Measurements from ENCODE around the gene DBR1.

Gene DBR1

GRCh38 chr3:138220242-138220641 is 45.5 kb upstream of the DBR1 start:
- TF ChIP-seq TAF1 (IDR thresholded peaks at IDR 0.05; ENCODE audit: borderline replicate concordance, insufficient read depth, low read length), result no peak
- TF ChIP-seq REST (IDR thresholded peaks at IDR 0.05; ENCODE audit: insufficient read depth in 1 of 2, low read depth in 2 of 2, low read length in 2 of 2), result no peak
- no peak for TF ChIP-seq SIN3A (IDR thresholded peaks at IDR 0.05; ENCODE audit: borderline replicate concordance, insufficient read depth, low read length)
- TF ChIP-seq POLR2AphosphoS5 (IDR thresholded peaks at IDR 0.05; ENCODE audit: low read depth, low read length), result no peak
- no peak for TF ChIP-seq FOXP2 (optimal IDR thresholded peaks at IDR 0.05; ENCODE audit: borderline replicate concordance, extremely low read depth, extremely low read length, insufficient read depth)

- TF ChIP-seq TAF1 (IDR thresholded peaks at IDR 0.05; ENCODE audit: borderline replicate concordance, insufficient read depth, low read length), result no peak
- no peak for TF ChIP-seq POLR2AphosphoS5 (IDR thresholded peaks at IDR 0.05; ENCODE audit: low read depth, low read length)
- no peak for TF ChIP-seq FOXP2 (optimal IDR thresholded peaks at IDR 0.05; ENCODE audit: borderline replicate concordance, extremely low read depth, extremely low read length, insufficient read depth)
- no peak for TF ChIP-seq REST (IDR thresholded peaks at IDR 0.05; ENCODE audit: insufficient read depth in 1 of 2, low read depth in 2 of 2, low read length in 2 of 2)
- TF ChIP-seq SIN3A (IDR thresholded peaks at IDR 0.05; ENCODE audit: borderline replicate concordance, insufficient read depth, low read length), result no peak
These were observed 44.5 kb upstream of the DBR1 start for GRCh38 chr3:138219255-138219654.

DNA sequence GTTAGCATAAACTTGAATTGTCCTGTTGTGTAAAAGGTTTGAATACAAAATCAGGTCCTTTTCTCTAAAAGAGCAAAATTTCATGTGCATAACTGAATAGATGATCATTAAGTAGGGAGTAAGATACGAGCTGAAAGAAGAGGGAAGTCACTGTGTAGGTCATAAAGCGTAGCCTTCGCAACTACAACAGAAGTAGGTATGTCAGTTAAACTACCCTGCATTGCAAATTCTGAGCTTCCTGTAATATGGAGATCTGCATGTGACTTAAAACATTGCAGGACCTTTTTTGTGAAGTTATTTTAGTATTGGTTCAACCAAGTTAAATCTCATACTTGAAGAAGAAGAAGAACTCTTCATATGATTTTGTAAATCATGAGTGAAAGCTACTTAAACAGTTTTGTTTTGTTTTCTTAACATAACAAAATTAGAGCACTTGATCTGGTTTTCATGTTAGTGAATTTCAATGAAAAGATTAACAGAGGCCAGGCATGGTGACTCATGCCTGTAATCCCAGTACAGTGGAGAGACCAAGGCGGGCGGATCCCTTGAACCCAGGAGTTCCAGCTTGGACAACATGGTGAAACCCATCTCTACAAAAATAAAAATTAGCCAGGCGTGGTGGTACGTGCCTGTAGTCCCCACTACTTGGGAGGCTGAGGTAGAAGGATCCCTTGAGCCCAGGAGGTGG is 38.8 kb upstream of the DBR1 start:
- no peak for TF ChIP-seq REST (IDR thresholded peaks at IDR 0.05; ENCODE audit: insufficient read depth in 1 of 2, low read depth in 2 of 2, low read length in 2 of 2)
- no peak for TF ChIP-seq POLR2AphosphoS5 (IDR thresholded peaks at IDR 0.05; ENCODE audit: low read depth, low read length)
- no peak for TF ChIP-seq FOXP2 (optimal IDR thresholded peaks at IDR 0.05; ENCODE audit: borderline replicate concordance, extremely low read depth, extremely low read length, insufficient read depth)
- TF ChIP-seq SIN3A (IDR thresholded peaks at IDR 0.05; ENCODE audit: borderline replicate concordance, insufficient read depth, low read length), result no peak
- no peak for TF ChIP-seq TAF1 (IDR thresholded peaks at IDR 0.05; ENCODE audit: borderline replicate concordance, insufficient read depth, low read length)

- no peak for TF ChIP-seq SIN3A (IDR thresholded peaks at IDR 0.05; ENCODE audit: borderline replicate concordance, insufficient read depth, low read length)
- TF ChIP-seq REST (IDR thresholded peaks at IDR 0.05; ENCODE audit: insufficient read depth in 1 of 2, low read depth in 2 of 2, low read length in 2 of 2), result no peak
- no peak for TF ChIP-seq TAF1 (IDR thresholded peaks at IDR 0.05; ENCODE audit: borderline replicate concordance, insufficient read depth, low read length)
- no peak for TF ChIP-seq FOXP2 (optimal IDR thresholded peaks at IDR 0.05; ENCODE audit: borderline replicate concordance, extremely low read depth, extremely low read length, insufficient read depth)
- TF ChIP-seq POLR2AphosphoS5 (IDR thresholded peaks at IDR 0.05; ENCODE audit: low read depth, low read length), result no peak
These were observed 35.8 kb upstream of the DBR1 start for GRCh38 chr3:138210528-138210927.

All from PFSK-1 (cell line).